ENCODE results near the gene STYX. TPM values are rescaled to one million over a fixed set of nuclear protein-coding genes. Genes with fewer than 3 reads are reported as not detected.
"Not testable (repeated sequence)": the region's sequence is repeated elsewhere in the genome, so short reads cannot be mapped to it uniquely, and the experiment has no call there.

STYX gene
- total RNA-seq, 2 experiments from 2014 or later = 13.3 to 14.1 TPM

GRCh38 chr14:52701223-52701622 is 28.7 kb upstream of the STYX start:
- no peak overlapping the region for H3K27ac Mint-ChIP-seq
- no peaks in the 10 kb centered on the region for H3K36me3 Mint-ChIP-seq (ENCODE audit: low read depth)
- CTCF ChIA-PET = no interaction called here
- H3K27me3 Mint-ChIP-seq (ENCODE audit: low read depth) = no peaks in the 10 kb centered on the region
- H3K4me1 Mint-ChIP-seq (ENCODE audit: low read depth) = peaks cover 11% of the 10 kb centered on the region
- H3K9me3 Mint-ChIP-seq = no peaks in the 10 kb centered on the region
- H3K4me3 Mint-ChIP-seq = no peak overlapping the region
- DNase-seq = no peak
- intact Hi-C loops (cut with micrococcal nuclease) = no loop called here

GRCh38 chr14:52703225-52703624 is 26.7 kb upstream of the STYX start:
- H3K36me3 Mint-ChIP-seq (ENCODE audit: low read depth) = peaks cover 7% of the 10 kb centered on the region
- H3K4me1 Mint-ChIP-seq (ENCODE audit: low read depth) = peaks cover 26% of the 10 kb centered on the region
- DNase-seq = no peak
- CTCF ChIA-PET = no interaction called here
- H3K4me3 Mint-ChIP-seq = no peak overlapping the region
- H3K27me3 Mint-ChIP-seq (ENCODE audit: low read depth) = no peaks in the 10 kb centered on the region
- intact Hi-C loops (cut with micrococcal nuclease) = no loop called here
- H3K9me3 Mint-ChIP-seq = no peaks in the 10 kb centered on the region
- no peak overlapping the region for H3K27ac Mint-ChIP-seq

GRCh38 chr14:52703664-52704063 is 26.3 kb upstream of the STYX start:
- intact Hi-C loops (cut with micrococcal nuclease) = no loop called here
- H3K9me3 Mint-ChIP-seq = no peaks in the 10 kb centered on the region
- H3K4me1 Mint-ChIP-seq (ENCODE audit: low read depth) = peaks cover 30% of the 10 kb centered on the region
- no peak for DNase-seq
- H3K4me3 Mint-ChIP-seq = no peak overlapping the region
- H3K27ac Mint-ChIP-seq = no peak overlapping the region
- no peaks in the 10 kb centered on the region for H3K27me3 Mint-ChIP-seq (ENCODE audit: low read depth)
- CTCF ChIA-PET = interaction anchor here (0.7 to 1.0 kb wide), 2 partner anchors 25 to 453 kb away, joined by 3 read pairs; no protein-coding TSS in a partner anchor
- H3K36me3 Mint-ChIP-seq (ENCODE audit: low read depth) = peaks cover 10% of the 10 kb centered on the region

GRCh38 chr14:52706286-52706685 is 23.7 kb upstream of the STYX start:
- intact Hi-C loops (cut with micrococcal nuclease) = loop anchor here (2.0 kb wide), 1 partner anchor 213 kb away; no protein-coding TSS in a partner anchor
- Mint-ChIP-seq H3K9me3 (no peaks in the 10 kb centered on the region), H3K27ac (peak overlapping the region; percentile 97), H3K4me3 (peak overlapping the region; percentile 100), H3K4me1 (ENCODE audit: low read depth) (peaks cover 47% of the 10 kb centered on the region), H3K27me3 (ENCODE audit: low read depth) (no peaks in the 10 kb centered on the region), H3K36me3 (ENCODE audit: low read depth) (peaks cover 25% of the 10 kb centered on the region)
- peak; percentile 65 for DNase-seq
- CTCF ChIA-PET = no interaction called here

- Mint-ChIP-seq H3K9me3 (no peaks in the 10 kb centered on the region), H3K36me3 (ENCODE audit: low read depth) (peaks cover 26% of the 10 kb centered on the region), H3K27me3 (ENCODE audit: low read depth) (no peaks in the 10 kb centered on the region), H3K27ac (peak within 1 kb of the TSS; percentile 97), H3K4me3 (peak within 1 kb of the TSS; percentile 100), H3K4me1 (ENCODE audit: low read depth) (peaks cover 47% of the 10 kb centered on the region)
- intact Hi-C loops (cut with micrococcal nuclease) = loop anchor here (1.0 to 2.0 kb wide), 8 partner anchors 13 to 1689 kb away; partner anchors contain the start of genes DDHD1, GNPNAT1, GPR137C and STYX
- CTCF ChIA-PET = interaction anchor here (0.7 to 1.0 kb wide), 2 partner anchors 18 to 1475 kb away, joined by 3 read pairs; no protein-coding TSS in a partner anchor
- DNase-seq = peak; percentile 97
Measured at GRCh38 chr14:52706724-52707706, 23.0 kb upstream of the STYX start, which contains the start of gene PSMC6. Gene PSMC6, plus strand, starts transcription at chr14:52707200. Its CDS starts 20 bp downstream, at chr14:52707220.

GRCh38 chr14:52711666-52712065 is 18.3 kb upstream of the STYX start:
- Mint-ChIP-seq H3K27ac (peak overlapping the region; percentile 25), H3K4me1 (ENCODE audit: low read depth) (peaks cover 43% of the 10 kb centered on the region), H3K27me3 (ENCODE audit: low read depth) (no peaks in the 10 kb centered on the region), H3K36me3 (ENCODE audit: low read depth) (peaks cover 54% of the 10 kb centered on the region), H3K9me3 (no peaks in the 10 kb centered on the region), H3K4me3 (no peak overlapping the region)
- CTCF ChIA-PET = interaction anchor here (0.6 kb wide), 1 partner anchor 412 kb away, joined by 7 read pairs; no protein-coding TSS in a partner anchor
- intact Hi-C loops (cut with micrococcal nuclease) = no loop called here
- DNase-seq = no peak

- intact Hi-C loops (cut with micrococcal nuclease) = no loop called here
- H3K27ac Mint-ChIP-seq = no peak overlapping the region
- CTCF ChIA-PET = interaction anchor here (1.2 kb wide), 1 partner anchor 26 kb away, joined by 3 read pairs; no protein-coding TSS in a partner anchor
- peaks cover 42% of the 10 kb centered on the region for H3K36me3 Mint-ChIP-seq (ENCODE audit: low read depth)
- H3K4me1 Mint-ChIP-seq (ENCODE audit: low read depth) = peaks cover 15% of the 10 kb centered on the region
- DNase-seq = no peak
- no peaks in the 10 kb centered on the region for H3K27me3 Mint-ChIP-seq (ENCODE audit: low read depth)
- H3K9me3 Mint-ChIP-seq = no peaks in the 10 kb centered on the region
- H3K4me3 Mint-ChIP-seq = no peak overlapping the region
Measured at GRCh38 chr14:52716155-52716554, 13.8 kb upstream of the STYX start.

- Mint-ChIP-seq H3K27me3 (ENCODE audit: low read depth) (no peaks in the 10 kb centered on the region), H3K9me3 (no peaks in the 10 kb centered on the region), H3K4me1 (ENCODE audit: low read depth) (peaks cover 28% of the 10 kb centered on the region), H3K27ac (peak overlapping the region; percentile 44), H3K36me3 (ENCODE audit: low read depth) (peaks cover 33% of the 10 kb centered on the region), H3K4me3 (no peak overlapping the region)
- DNase-seq = no peak
- CTCF ChIA-PET = no interaction called here
- intact Hi-C loops (cut with micrococcal nuclease) = no loop called here
Measured at GRCh38 chr14:52723514-52724359, 6.2 kb upstream of the STYX start.

- peak overlapping the region; percentile 18 for H3K27ac Mint-ChIP-seq
- CTCF ChIA-PET = no interaction called here
- no peaks in the 10 kb centered on the region for H3K9me3 Mint-ChIP-seq
- peaks cover 31% of the 10 kb centered on the region for H3K36me3 Mint-ChIP-seq (ENCODE audit: low read depth)
- no peaks in the 10 kb centered on the region for H3K27me3 Mint-ChIP-seq (ENCODE audit: low read depth)
- intact Hi-C loops (cut with micrococcal nuclease) = no loop called here
- H3K4me1 Mint-ChIP-seq (ENCODE audit: low read depth) = peaks cover 26% of the 10 kb centered on the region
- DNase-seq = no peak
- H3K4me3 Mint-ChIP-seq = no peak overlapping the region
Measured at GRCh38 chr14:52724360-52724644, 5.7 kb upstream of the STYX start.

- CTCF ChIA-PET = interaction anchor here (1.2 to 1.4 kb wide), 2 partner anchors 13 to 23 kb away, joined by 3 read pairs; no protein-coding TSS in a partner anchor
- intact Hi-C loops (cut with micrococcal nuclease) = loop anchor here (5.0 kb wide), 1 partner anchor 880 kb away; no protein-coding TSS in a partner anchor
- H3K27me3 Mint-ChIP-seq (ENCODE audit: low read depth); H3K9me3 Mint-ChIP-seq; H3K4me3 Mint-ChIP-seq; DNase-seq; H3K27ac Mint-ChIP-seq: not testable (repeated sequence)
- H3K36me3 Mint-ChIP-seq (ENCODE audit: low read depth) = peaks cover 27% of the 10 kb centered on the region
- H3K4me1 Mint-ChIP-seq (ENCODE audit: low read depth) = peaks cover 27% of the 10 kb centered on the region
Measured at GRCh38 chr14:52727509-52727908, 2.5 kb upstream of the STYX start.

GRCh38 chr14:52729035-52729434 is 931 bp upstream of the STYX start:
- not testable (repeated sequence) for H3K4me3 Mint-ChIP-seq; H3K9me3 Mint-ChIP-seq; DNase-seq; H3K27me3 Mint-ChIP-seq (ENCODE audit: low read depth)
- Mint-ChIP-seq H3K27ac (peak overlapping the region; percentile 50), H3K36me3 (ENCODE audit: low read depth) (peaks cover 31% of the 10 kb centered on the region), H3K4me1 (ENCODE audit: low read depth) (peaks cover 30% of the 10 kb centered on the region)
- intact Hi-C loops (cut with micrococcal nuclease) = loop anchor here (5.0 kb wide), 1 partner anchor 882 kb away; no protein-coding TSS in a partner anchor
- CTCF ChIA-PET = interaction anchor here (0.6 to 1.4 kb wide), 2 partner anchors 25 to 97 kb away, joined by 3 to 4 read pairs; no protein-coding TSS in a partner anchor

- no peaks in the 10 kb centered on the region for H3K9me3 Mint-ChIP-seq
- H3K27me3 Mint-ChIP-seq (ENCODE audit: low read depth) = no peaks in the 10 kb centered on the region
- H3K4me1 Mint-ChIP-seq (ENCODE audit: low read depth) = peaks cover 34% of the 10 kb centered on the region
- CTCF ChIA-PET = interaction anchor here (0.6 kb wide), 1 partner anchor 98 kb away, joined by 4 read pairs; no protein-coding TSS in a partner anchor
- H3K36me3 Mint-ChIP-seq (ENCODE audit: low read depth) = peaks cover 36% of the 10 kb centered on the region
- intact Hi-C loops (cut with micrococcal nuclease) = loop anchor here (5.0 kb wide), 1 partner anchor 882 kb away; no protein-coding TSS in a partner anchor
- peak overlapping the region; percentile 84 for H3K4me3 Mint-ChIP-seq
- DNase-seq = no peak
- H3K27ac Mint-ChIP-seq = peak overlapping the region; percentile 82
Measured at GRCh38 chr14:52729585-52729924, 411 bp upstream of the STYX start.

Data from activated naive CD4-positive, alpha-beta T cell treated with anti-CD3 and anti-CD28 coated beads for 36 hours (primary cell).